Spleen (tissue), 7 donors: Measurements from ENCODE around the gene MINK1.

ENCODE experiments used
- POLR2A ChIP-seq, 3 donors: fragments of 450-650 bp; IDR thresholded peaks; one replicate each; pipeline ENCODE4 v1.5.1; 2017; ENCODE audit warnings: antibody characterized with exemption in 3 of 3, mild to moderate bottlenecking in 1 of 3
- POLR2AphosphoS5 ChIP-seq, 3 donors: sonication (generic); formaldehyde crosslinking; IDR thresholded peaks; one replicate each; pipeline ENCODE4 v1.5.1; 2017; ENCODE audit warnings: antibody characterized with exemption in 3 of 3
- TF ChIP-seq, protein P1 (sequence below), 11 experiments: fragments of 200-600 bp in 7 of 11; fragments of 450-650 bp in 4 of 11; sonication (generic) in 4 of 11; IDR thresholded peaks in 8 of 11; conservative IDR thresholded peaks in 3 of 11; 1 replicate in 7 of 11; 2 replicates in 4 of 11; pipeline versions ENCODE4 v1.4.0 to v1.8.0; 2016 to 2021; ENCODE audit warnings: antibody characterized with exemption in 11 of 11, inconsistent platforms in 4 of 11, mild to moderate bottlenecking in 1 of 11
- donor health status: DM: no; HTN: no; CAD: no; lungs with moderate emphysema.
- donor health status: DM: no; HTN: no; CAD: no.
- donor health status: DM: no; HTN: no; CAD: no.

DNA sequence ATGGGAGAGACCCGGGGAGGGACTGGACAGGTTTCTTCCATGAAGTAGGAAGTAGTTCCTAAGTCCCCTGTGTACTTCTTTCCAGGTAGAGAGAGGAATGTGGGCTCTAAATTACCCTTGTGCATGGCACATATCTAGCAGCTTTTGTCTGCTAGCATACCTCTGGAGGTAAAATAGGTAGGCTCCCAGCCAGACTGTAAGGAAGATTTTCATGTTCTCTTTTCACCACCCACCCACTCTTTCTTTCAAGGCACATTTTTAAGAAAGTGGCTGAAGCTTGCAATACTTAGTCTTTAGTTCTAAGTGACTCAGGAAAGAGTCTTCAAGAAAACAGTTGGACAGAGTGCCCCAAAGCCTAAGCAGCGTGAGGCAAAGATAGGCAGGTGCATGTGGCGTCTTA is 9.2 kb downstream of the MINK1 start:
- TF ChIP-seq, protein P1, sequence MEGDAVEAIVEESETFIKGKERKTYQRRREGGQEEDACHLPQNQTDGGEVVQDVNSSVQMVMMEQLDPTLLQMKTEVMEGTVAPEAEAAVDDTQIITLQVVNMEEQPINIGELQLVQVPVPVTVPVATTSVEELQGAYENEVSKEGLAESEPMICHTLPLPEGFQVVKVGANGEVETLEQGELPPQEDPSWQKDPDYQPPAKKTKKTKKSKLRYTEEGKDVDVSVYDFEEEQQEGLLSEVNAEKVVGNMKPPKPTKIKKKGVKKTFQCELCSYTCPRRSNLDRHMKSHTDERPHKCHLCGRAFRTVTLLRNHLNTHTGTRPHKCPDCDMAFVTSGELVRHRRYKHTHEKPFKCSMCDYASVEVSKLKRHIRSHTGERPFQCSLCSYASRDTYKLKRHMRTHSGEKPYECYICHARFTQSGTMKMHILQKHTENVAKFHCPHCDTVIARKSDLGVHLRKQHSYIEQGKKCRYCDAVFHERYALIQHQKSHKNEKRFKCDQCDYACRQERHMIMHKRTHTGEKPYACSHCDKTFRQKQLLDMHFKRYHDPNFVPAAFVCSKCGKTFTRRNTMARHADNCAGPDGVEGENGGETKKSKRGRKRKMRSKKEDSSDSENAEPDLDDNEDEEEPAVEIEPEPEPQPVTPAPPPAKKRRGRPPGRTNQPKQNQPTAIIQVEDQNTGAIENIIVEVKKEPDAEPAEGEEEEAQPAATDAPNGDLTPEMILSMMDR (IDR thresholded peaks at IDR 0.05 in 8 of 11, conservative IDR thresholded peaks at IDR 0.05 in 3 of 11) = no peak
- TF ChIP-seq POLR2AphosphoS5 (IDR thresholded peaks at IDR 0.05) (no peak), POLR2A (IDR thresholded peaks at IDR 0.05) (no peak)
